Endothelial cell of umbilical vein (primary cell): ENCODE measurements around the gene CBL. TPM values are rescaled to one million over a fixed set of nuclear protein-coding genes. Genes with fewer than 3 reads are reported as not detected.
"Not testable (repeated sequence)": the region's sequence is repeated elsewhere in the genome, so short reads cannot be mapped to it uniquely, and the experiment has no call there.

Experiments used
- BruUV-seq: library from RNA; stranded (reverse); fragments of 400-500 nt; replicated peaks from 2 replicates; lab custom pipeline; 2021; lab: Mats Ljungman, UMichigan
- CTCF ChIA-PET: fragments of 300-600, 350-600 bp; sonication (Branson Sonifier 250); formaldehyde crosslinking; loops from one replicate; lab custom pipeline; 2021; ENCODE audit warnings: antibody characterized with exemption, inconsistent platforms; lab: Charles Lee
- POLR2A ChIA-PET: fragments of 300-600, 350-600 bp; sonication (Branson Sonifier 250); formaldehyde crosslinking; loops from one replicate; lab custom pipeline; 2021; ENCODE audit warnings: antibody characterized with exemption, inconsistent platforms; lab: Charles Lee
- DNase-seq: peaks from one replicate; pipeline ENCODE4 v3.0.0-alpha.2; 2011; ENCODE audit warnings: low read depth, low spot score
- FAIRE-seq: peaks from 2 replicates; lab custom pipeline; 2011; peaks lifted over from hg19 to GRCh38; lab: Jason Lieb, UNC
- H2AFZ ChIP-seq: 2 replicates; pipeline ENCODE4 v1.6.0; 2012; ENCODE audit warnings: low read depth, low read length, control low read depth, inconsistent platforms
- H3K27ac ChIP-seq: 2 replicates; pipeline ENCODE4 v1.5.1; 2011; ENCODE audit warnings: low read depth, mild to moderate bottlenecking, control low read depth, low read length, moderate library complexity; ENCODE audit not compliant: insufficient read depth
- H3K27me3 ChIP-seq, 2 experiments: 2 replicates each; pipeline versions ENCODE4 v1.6.0 to v1.6.1; 2011; ENCODE audit warnings: low read length in 2 of 2, mixed read lengths in 1 of 2; ENCODE audit not compliant: control insufficient read depth in 2 of 2, insufficient read depth in 2 of 2
- H3K36me3 ChIP-seq, 2 experiments: 2 replicates in 1 of 2; 3 replicates in 1 of 2; pipeline ENCODE4 v1.5.1; 2011; ENCODE audit warnings: low read length in 2 of 2, mild to moderate bottlenecking in 1 of 2, moderate library complexity in 1 of 2; ENCODE audit not compliant: control insufficient read depth in 2 of 2, insufficient read depth in 2 of 2; ENCODE audit errors: extremely low read depth in 1 of 2
- H3K4me1 ChIP-seq: 3 replicates; pipeline ENCODE4 v1.5.1; 2011; ENCODE audit warnings: mild to moderate bottlenecking, low read length; ENCODE audit not compliant: control insufficient read depth, insufficient read depth; ENCODE audit errors: extremely low read depth
- H3K4me2 ChIP-seq: 2 replicates; pipeline ENCODE4 v1.6.1; 2011; ENCODE audit warnings: low read length, control low read depth, mixed read lengths; ENCODE audit not compliant: insufficient read depth
- H3K4me3 ChIP-seq, 3 experiments: fragments of 200-600 bp in 1 of 3; sonication (generic), shearing (Covaris generic) in 1 of 3; replicated peaks in 1 of 3; 2 replicates each; pipeline ENCODE4 v1.5.1; 2011 to 2016; ENCODE audit warnings: control low read depth in 3 of 3, low read length in 3 of 3, mild to moderate bottlenecking in 2 of 3, inconsistent platforms in 1 of 3, low read depth in 1 of 3, moderate library complexity in 1 of 3; ENCODE audit not compliant: insufficient read depth in 1 of 3
- H3K79me2 ChIP-seq: 2 replicates; pipeline ENCODE4 v1.6.0; 2012; ENCODE audit warnings: low read length, inconsistent platforms; ENCODE audit not compliant: control insufficient read depth, insufficient read depth
- H3K9ac ChIP-seq: replicated peaks from 2 replicates; pipeline ENCODE3; 2011; ENCODE audit warnings: low read length, control low read depth; ENCODE audit not compliant: insufficient read depth; ENCODE audit errors: extremely low read depth
- H3K9me1 ChIP-seq: replicated peaks from 3 replicates; pipeline ENCODE4 v1.6.0; 2011; ENCODE audit warnings: mild to moderate bottlenecking, low read length; ENCODE audit not compliant: control insufficient read depth, insufficient read depth; ENCODE audit errors: extremely low read depth
- H3K9me3 ChIP-seq: replicated peaks from 2 replicates; pipeline ENCODE4 v1.5.1; 2012; ENCODE audit warnings: low read length, inconsistent platforms; ENCODE audit not compliant: control insufficient read depth, insufficient read depth
- H4K20me1 ChIP-seq: replicated peaks from 2 replicates; pipeline ENCODE3; 2011; ENCODE audit warnings: mild to moderate bottlenecking, low read length; ENCODE audit not compliant: control insufficient read depth, insufficient read depth; ENCODE audit errors: extremely low read depth
- EZH2 ChIP-seq: IDR thresholded peaks from 2 replicates; pipeline ENCODE4 v1.6.1; 2012; ENCODE audit warnings: borderline replicate concordance, low read depth, mild to moderate bottlenecking, moderate library complexity, low read length, inconsistent platforms; ENCODE audit not compliant: severe bottlenecking
- FOS ChIP-seq: IDR thresholded peaks from 2 replicates; pipeline ENCODE4 v1.6.1; 2011; ENCODE audit warnings: mild to moderate bottlenecking, low read length, moderate library complexity, borderline replicate concordance; ENCODE audit not compliant: insufficient read depth
- GATA2 ChIP-seq: IDR thresholded peaks from 2 replicates; pipeline ENCODE4 v1.7.0; 2011; ENCODE audit warnings: low read depth, mild to moderate bottlenecking, moderate library complexity, mixed read lengths, low read length; ENCODE audit not compliant: insufficient read length, insufficient read depth
- JUN ChIP-seq: IDR thresholded peaks from 2 replicates; pipeline ENCODE4 v1.6.1; 2011; ENCODE audit warnings: borderline replicate concordance, low read depth; ENCODE audit not compliant: insufficient read length, insufficient read depth
- MYC ChIP-seq: IDR thresholded peaks from one replicate; pipeline ENCODE4 v1.6.1; 2011; ENCODE audit warnings: mild to moderate bottlenecking, low read depth, low read length
- POLR2A ChIP-seq: IDR thresholded peaks from 2 replicates; pipeline ENCODE4 v1.6.1; 2012; ENCODE audit warnings: low read depth, mild to moderate bottlenecking, control low read depth, low read length
- POLR2AphosphoS5 ChIP-seq: IDR thresholded peaks from 2 replicates; pipeline ENCODE4 v1.6.1; 2012; ENCODE audit warnings: low read depth, mild to moderate bottlenecking, control low read depth, low read length, moderate library complexity; ENCODE audit not compliant: insufficient read depth
- dilution Hi-C: fragments of 300-500 bp; cut with MboI; formaldehyde crosslinking; loops from one replicate; pipeline ENCODE4 v1.15.0; 2019; ENCODE audit warnings: low sequenced_read_pairs; ENCODE audit not compliant: extremely low pct_ligation_motif_present
- intact Hi-C: fragments of 100-400 bp; cut with micrococcal nuclease; formaldehyde crosslinking; loops from one replicate; pipeline ENCODE4 v1.10.0; 2022
- polyA plus RNA-seq, 4 experiments: library from polyadenylated mRNA; depleted of rRNA in 3 of 4; stranded (reverse) in 3 of 4; unstranded in 1 of 4; fragments of >200 nt; gene quantifications; 2 replicates each; pipeline versions ENCODE4 v1.2.1 to v1.2.3, GENCODE V29; 2011 to 2012; ENCODE audit warnings: missing spikeins in 1 of 4
- total RNA-seq: library from RNA; stranded (reverse); gene quantifications from 2 replicates; pipeline ENCODE4 v1.2.3, GENCODE V29; 2021
- TF ChIP-seq, protein P1 (sequence below): IDR thresholded peaks from 2 replicates; pipeline ENCODE4 v1.6.1; 2011; ENCODE audit not compliant: insufficient read depth, insufficient read length
- TF ChIP-seq, protein P2 (sequence below), 2 donors: IDR thresholded peaks; 1 replicate in 1 of 2; 2 replicates in 1 of 2; pipeline ENCODE4 v1.5.1; 2011; ENCODE audit warnings: low read length in 2 of 2, mild to moderate bottlenecking in 2 of 2, moderate library complexity in 2 of 2, control low read depth in 1 of 2, inconsistent platforms in 1 of 2, low read depth in 1 of 2; ENCODE audit not compliant: insufficient read depth in 1 of 2; ENCODE audit errors: extremely low read depth in 1 of 2

The CBL gene
- total and polyA plus RNA-seq, 2 donors (not counting 3 experiments of a cell fraction or from before 2014, with no cell fraction given) = 15.5 to 41.5 TPM

DNA sequence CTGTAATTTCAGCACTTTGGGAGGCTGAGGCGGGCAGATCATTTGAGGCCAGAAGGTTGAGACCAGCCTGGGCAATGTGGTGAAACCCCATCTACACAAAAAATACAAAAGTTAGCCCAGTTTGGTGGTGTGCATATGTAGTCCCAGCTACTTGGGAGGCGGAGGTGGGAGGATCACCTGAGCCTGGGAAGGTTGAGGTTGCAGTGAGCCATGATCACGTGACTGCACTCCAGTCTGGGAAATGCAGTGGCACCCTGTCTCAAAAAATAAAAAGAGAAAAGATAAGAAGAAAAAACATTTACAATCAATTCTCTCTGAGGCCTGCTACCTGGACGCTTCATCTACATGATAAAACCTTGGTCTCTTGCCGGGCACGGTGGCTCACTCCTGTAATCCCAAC is 7.2 kb upstream of the CBL start:
- TF ChIP-seq, protein P1, sequence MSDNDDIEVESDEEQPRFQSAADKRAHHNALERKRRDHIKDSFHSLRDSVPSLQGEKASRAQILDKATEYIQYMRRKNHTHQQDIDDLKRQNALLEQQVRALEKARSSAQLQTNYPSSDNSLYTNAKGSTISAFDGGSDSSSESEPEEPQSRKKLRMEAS = no peak
- TF ChIP-seq EZH2 (no peak), POLR2A (no peak), MYC (no peak), POLR2AphosphoS5 (no peak), GATA2 (no peak), FOS (no peak), JUN (no peak)
- TF ChIP-seq, protein P2, sequence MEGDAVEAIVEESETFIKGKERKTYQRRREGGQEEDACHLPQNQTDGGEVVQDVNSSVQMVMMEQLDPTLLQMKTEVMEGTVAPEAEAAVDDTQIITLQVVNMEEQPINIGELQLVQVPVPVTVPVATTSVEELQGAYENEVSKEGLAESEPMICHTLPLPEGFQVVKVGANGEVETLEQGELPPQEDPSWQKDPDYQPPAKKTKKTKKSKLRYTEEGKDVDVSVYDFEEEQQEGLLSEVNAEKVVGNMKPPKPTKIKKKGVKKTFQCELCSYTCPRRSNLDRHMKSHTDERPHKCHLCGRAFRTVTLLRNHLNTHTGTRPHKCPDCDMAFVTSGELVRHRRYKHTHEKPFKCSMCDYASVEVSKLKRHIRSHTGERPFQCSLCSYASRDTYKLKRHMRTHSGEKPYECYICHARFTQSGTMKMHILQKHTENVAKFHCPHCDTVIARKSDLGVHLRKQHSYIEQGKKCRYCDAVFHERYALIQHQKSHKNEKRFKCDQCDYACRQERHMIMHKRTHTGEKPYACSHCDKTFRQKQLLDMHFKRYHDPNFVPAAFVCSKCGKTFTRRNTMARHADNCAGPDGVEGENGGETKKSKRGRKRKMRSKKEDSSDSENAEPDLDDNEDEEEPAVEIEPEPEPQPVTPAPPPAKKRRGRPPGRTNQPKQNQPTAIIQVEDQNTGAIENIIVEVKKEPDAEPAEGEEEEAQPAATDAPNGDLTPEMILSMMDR (IDR thresholded peaks at IDR 0.05; ENCODE audit: extremely low read depth in 1 of 2, insufficient read depth in 1 of 2, low read depth in 1 of 2, low read length in 2 of 2) = no peak
- Histone ChIP-seq H3K9ac (no peak overlapping the region), H3K4me3 (no peak overlapping the region), H3K9me3 (no peaks in the 10 kb centered on the region), H3K9me1 (no peaks in the 10 kb centered on the region), H3K4me2 (no peak overlapping the region), H3K79me2 (no peaks in the 10 kb centered on the region), H4K20me1 (no peaks in the 10 kb centered on the region), H3K27me3 (no peaks in the 10 kb centered on the region), H3K4me1 (no peaks in the 10 kb centered on the region), H2AFZ (no peak overlapping the region), H3K27ac (no peak overlapping the region), H3K36me3 (no peaks in the 10 kb centered on the region)
- DNase-seq (no peak), FAIRE-seq (no peak)
- intact Hi-C loops = no loop called here
- CTCF ChIA-PET = interaction anchor here (1.6 to 5.0 kb wide), 2 partner anchors 30 to 55 kb away, joined by 4 to 59 read pairs; no protein-coding TSS in a partner anchor
- dilution Hi-C loops = no loop called here
- BruUV-seq = no TSS peak
- POLR2A ChIA-PET = no interaction called here

DNA sequence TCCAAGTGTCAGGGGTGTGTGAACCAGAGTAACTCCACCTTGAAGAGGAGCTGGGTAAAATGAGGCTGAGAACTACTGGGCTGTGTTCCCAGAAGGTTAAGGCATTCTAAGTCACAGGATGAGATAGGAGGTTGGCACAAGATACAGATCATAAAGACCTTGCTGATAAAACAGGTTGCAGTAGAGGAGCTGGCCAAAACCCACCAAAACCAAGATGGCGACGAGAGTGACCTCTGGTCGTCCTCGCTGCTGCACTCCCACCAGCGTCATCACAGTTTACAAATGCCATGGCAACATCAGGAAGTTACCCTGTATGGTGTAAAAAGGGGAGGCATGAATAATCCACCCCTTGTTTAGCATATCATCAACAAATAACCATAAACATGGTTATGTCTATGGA is 4.9 kb upstream of the CBL start:
- H3K4me3 ChIP-seq, POLR2A ChIA-PET, H3K79me2 ChIP-seq, H3K27ac ChIP-seq, H4K20me1 ChIP-seq, intact Hi-C loops, dilution Hi-C loops, H3K27me3 ChIP-seq, FAIRE-seq, BruUV-seq, H3K4me1 ChIP-seq, H3K9me3 ChIP-seq, H2AFZ ChIP-seq, H3K9me1 ChIP-seq, H3K9ac ChIP-seq, H3K36me3 ChIP-seq, CTCF ChIA-PET, H3K4me2 ChIP-seq, DNase-seq: not testable (repeated sequence)
